ENCODE data around the gene GALNT7. TPM values are rescaled to one million over a fixed set of nuclear protein-coding genes. Genes with fewer than 3 reads are reported as not detected.

The GALNT7 gene
- total and polyA plus RNA-seq, 2 donors (not counting 3 experiments of a cell fraction or from before 2014, with no cell fraction given): 19.6 to 54.6 TPM

DNA sequence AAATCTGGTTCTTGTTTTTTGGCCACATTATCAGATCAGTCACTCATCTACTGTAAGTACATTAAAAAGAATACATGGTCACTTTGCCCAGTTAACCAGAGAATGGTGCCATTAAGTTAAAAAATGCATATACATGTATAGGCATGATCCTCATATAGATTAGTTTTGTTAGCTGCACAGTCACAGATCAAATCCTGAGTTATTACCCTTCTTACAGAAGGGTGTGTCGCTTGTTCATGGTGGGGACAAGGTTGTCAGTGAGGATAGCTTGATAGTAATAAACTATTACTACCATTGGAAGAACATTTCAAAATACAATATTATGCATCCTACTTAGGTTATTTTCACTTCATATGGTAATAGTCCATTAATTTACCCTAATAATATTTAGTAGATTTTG lies 48.5 kb downstream of the GALNT7 start:
- Histone ChIP-seq H4K20me1 (replicated peaks; ENCODE audit: control insufficient read depth, extremely low read depth, insufficient read depth, low read length) (no peaks in the 10 kb centered on the region), H3K27me3 (ENCODE audit: control insufficient read depth in 2 of 2, insufficient read depth in 2 of 2, low read length in 2 of 2) (no peaks in the 10 kb centered on the region), H3K79me2 (ENCODE audit: control insufficient read depth, insufficient read depth, low read length) (peaks cover 2% of the 10 kb centered on the region), H3K36me3 (ENCODE audit: control insufficient read depth in 2 of 2, extremely low read depth in 1 of 2, insufficient read depth in 2 of 2, low read length in 2 of 2) (no peaks in the 10 kb centered on the region), H2AFZ (ENCODE audit: low read depth, low read length) (no peak overlapping the region), H3K27ac (ENCODE audit: insufficient read depth, low read depth, low read length) (no peak overlapping the region), H3K9me3 (replicated peaks; ENCODE audit: control insufficient read depth, insufficient read depth, low read length) (no peaks in the 10 kb centered on the region), H3K4me2 (ENCODE audit: insufficient read depth, low read length) (no peak overlapping the region), H3K4me1 (ENCODE audit: control insufficient read depth, extremely low read depth, insufficient read depth, low read length) (peaks cover 25% of the 10 kb centered on the region), H3K4me3 (replicated peaks in 1 of 3; ENCODE audit: insufficient read depth in 1 of 3, low read depth in 1 of 3, low read length in 3 of 3) (no peak overlapping the region), H3K9me1 (replicated peaks; ENCODE audit: control insufficient read depth, extremely low read depth, insufficient read depth, low read length) (no peaks in the 10 kb centered on the region), H3K9ac (replicated peaks; ENCODE audit: extremely low read depth, insufficient read depth, low read length) (no peak overlapping the region)
- no peak for DNase-seq (ENCODE audit: low read depth, low spot score)
- FAIRE-seq: no peak
- POLR2A ChIA-PET: no interaction called here
- intact Hi-C loops (cut with micrococcal nuclease) (no loop called here), dilution Hi-C loops (cut with MboI; ENCODE audit: extremely low pct_ligation_motif_present, low sequenced_read_pairs) (no loop called here)
- CTCF ChIA-PET: interaction anchor here (1.0 kb wide), 1 partner anchor 162 kb away, joined by 3 read pairs; no protein-coding TSS in a partner anchor
- BruUV-seq (replicated peaks): no TSS peak
- TF ChIP-seq GATA2 (IDR thresholded peaks at IDR 0.05; ENCODE audit: insufficient read depth, insufficient read length, low read depth, low read length) (no peak), JUN (IDR thresholded peaks at IDR 0.05; ENCODE audit: borderline replicate concordance, insufficient read depth, insufficient read length, low read depth) (no peak), EZH2 (IDR thresholded peaks at IDR 0.05; ENCODE audit: borderline replicate concordance, low read depth, low read length, severe bottlenecking) (no peak), FOS (IDR thresholded peaks at IDR 0.05; ENCODE audit: borderline replicate concordance, insufficient read depth, low read length) (no peak), POLR2AphosphoS5 (IDR thresholded peaks at IDR 0.05; ENCODE audit: insufficient read depth, low read depth, low read length) (no peak)

DNA sequence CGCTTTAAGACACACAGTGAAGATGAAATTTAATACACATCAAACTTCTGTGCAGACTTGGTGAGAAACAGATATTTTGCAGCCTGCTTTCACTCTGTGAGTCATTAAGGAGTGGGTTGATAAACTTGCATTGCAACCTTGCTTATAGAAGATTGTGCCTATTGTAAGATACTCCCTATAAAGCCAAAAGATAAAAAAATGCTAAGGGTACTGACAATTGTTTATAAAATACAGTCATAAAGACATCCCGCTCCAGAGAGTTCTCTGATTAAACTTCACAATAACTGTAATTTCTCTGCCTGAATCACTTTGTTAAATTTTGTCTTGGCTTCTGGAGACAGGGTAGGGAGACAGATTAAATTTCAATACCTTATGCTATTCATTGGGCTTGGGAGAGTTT lies 49.1 kb downstream of the GALNT7 start:
- no peak overlapping the region for H3K4me3 ChIP-seq (replicated peaks in 1 of 3; ENCODE audit: insufficient read depth in 1 of 3, low read depth in 1 of 3, low read length in 3 of 3)
- TF ChIP-seq, protein P1, sequence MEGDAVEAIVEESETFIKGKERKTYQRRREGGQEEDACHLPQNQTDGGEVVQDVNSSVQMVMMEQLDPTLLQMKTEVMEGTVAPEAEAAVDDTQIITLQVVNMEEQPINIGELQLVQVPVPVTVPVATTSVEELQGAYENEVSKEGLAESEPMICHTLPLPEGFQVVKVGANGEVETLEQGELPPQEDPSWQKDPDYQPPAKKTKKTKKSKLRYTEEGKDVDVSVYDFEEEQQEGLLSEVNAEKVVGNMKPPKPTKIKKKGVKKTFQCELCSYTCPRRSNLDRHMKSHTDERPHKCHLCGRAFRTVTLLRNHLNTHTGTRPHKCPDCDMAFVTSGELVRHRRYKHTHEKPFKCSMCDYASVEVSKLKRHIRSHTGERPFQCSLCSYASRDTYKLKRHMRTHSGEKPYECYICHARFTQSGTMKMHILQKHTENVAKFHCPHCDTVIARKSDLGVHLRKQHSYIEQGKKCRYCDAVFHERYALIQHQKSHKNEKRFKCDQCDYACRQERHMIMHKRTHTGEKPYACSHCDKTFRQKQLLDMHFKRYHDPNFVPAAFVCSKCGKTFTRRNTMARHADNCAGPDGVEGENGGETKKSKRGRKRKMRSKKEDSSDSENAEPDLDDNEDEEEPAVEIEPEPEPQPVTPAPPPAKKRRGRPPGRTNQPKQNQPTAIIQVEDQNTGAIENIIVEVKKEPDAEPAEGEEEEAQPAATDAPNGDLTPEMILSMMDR (IDR thresholded peaks at IDR 0.05; ENCODE audit: extremely low read depth in 1 of 2, insufficient read depth in 1 of 2, low read depth in 1 of 2, low read length in 2 of 2): no peak
- TF ChIP-seq EZH2 (IDR thresholded peaks at IDR 0.05; ENCODE audit: borderline replicate concordance, low read depth, low read length, severe bottlenecking): no peak
- TF ChIP-seq POLR2AphosphoS5 (IDR thresholded peaks at IDR 0.05; ENCODE audit: insufficient read depth, low read depth, low read length): no peak
- TF ChIP-seq, protein P2, sequence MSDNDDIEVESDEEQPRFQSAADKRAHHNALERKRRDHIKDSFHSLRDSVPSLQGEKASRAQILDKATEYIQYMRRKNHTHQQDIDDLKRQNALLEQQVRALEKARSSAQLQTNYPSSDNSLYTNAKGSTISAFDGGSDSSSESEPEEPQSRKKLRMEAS (IDR thresholded peaks at IDR 0.05; ENCODE audit: insufficient read depth, insufficient read length): no peak
- TF ChIP-seq FOS (IDR thresholded peaks at IDR 0.05; ENCODE audit: borderline replicate concordance, insufficient read depth, low read length): no peak
- no peak for TF ChIP-seq MYC (IDR thresholded peaks at IDR 0.05; ENCODE audit: low read depth, low read length)
- TF ChIP-seq GATA2 (IDR thresholded peaks at IDR 0.05; ENCODE audit: insufficient read depth, insufficient read length, low read depth, low read length): no peak
- no peak for TF ChIP-seq POLR2A (IDR thresholded peaks at IDR 0.05; ENCODE audit: low read depth, low read length)
- no peak for TF ChIP-seq JUN (IDR thresholded peaks at IDR 0.05; ENCODE audit: borderline replicate concordance, insufficient read depth, insufficient read length, low read depth)
- H3K27me3 ChIP-seq (ENCODE audit: control insufficient read depth in 2 of 2, insufficient read depth in 2 of 2, low read length in 2 of 2): no peaks in the 10 kb centered on the region
- peaks cover 2% of the 10 kb centered on the region for H3K79me2 ChIP-seq (ENCODE audit: control insufficient read depth, insufficient read depth, low read length)
- peak overlapping the region; percentile 50 for H3K4me2 ChIP-seq (ENCODE audit: insufficient read depth, low read length)
- POLR2A ChIA-PET: no interaction called here
- no peaks in the 10 kb centered on the region for H3K9me1 ChIP-seq (replicated peaks; ENCODE audit: control insufficient read depth, extremely low read depth, insufficient read depth, low read length)
- no peaks in the 10 kb centered on the region for H4K20me1 ChIP-seq (replicated peaks; ENCODE audit: control insufficient read depth, extremely low read depth, insufficient read depth, low read length)
- DNase-seq (ENCODE audit: low read depth, low spot score) (peak; percentile 32), FAIRE-seq (no peak)
- CTCF ChIA-PET: interaction anchor here (1.0 kb wide), 1 partner anchor 161 kb away, joined by 3 read pairs; no protein-coding TSS in a partner anchor
- BruUV-seq (replicated peaks): no TSS peak
- dilution Hi-C loops (cut with MboI; ENCODE audit: extremely low pct_ligation_motif_present, low sequenced_read_pairs) (no loop called here), intact Hi-C loops (cut with micrococcal nuclease) (loop anchor here (2.0 kb wide), 2 partner anchors 35 to 49 kb away; partner anchors contain the start of gene GALNT7)
- H3K36me3 ChIP-seq (ENCODE audit: control insufficient read depth in 2 of 2, extremely low read depth in 1 of 2, insufficient read depth in 2 of 2, low read length in 2 of 2): no peaks in the 10 kb centered on the region
- H3K27ac ChIP-seq (ENCODE audit: insufficient read depth, low read depth, low read length): peak overlapping the region; percentile 48
- H3K4me1 ChIP-seq (ENCODE audit: control insufficient read depth, extremely low read depth, insufficient read depth, low read length): peaks cover 21% of the 10 kb centered on the region
- H2AFZ ChIP-seq (ENCODE audit: low read depth, low read length): no peak overlapping the region
- H3K9me3 ChIP-seq (replicated peaks; ENCODE audit: control insufficient read depth, insufficient read depth, low read length): no peaks in the 10 kb centered on the region
- H3K9ac ChIP-seq (replicated peaks; ENCODE audit: extremely low read depth, insufficient read depth, low read length): no peak overlapping the region

Data from endothelial cell of umbilical vein (primary cell).